Endodermal cell (in vitro differentiated cells): ENCODE results near the gene KBTBD13. TPM values are rescaled to one million over a fixed set of nuclear protein-coding genes. Genes with fewer than 3 reads are reported as not detected.

Experiments
- DNase-seq: peaks from one replicate; pipeline ENCODE4 v3.0.0-alpha.2; 2017
- H3K27ac ChIP-seq: 2 replicates; pipeline ENCODE4 v1.5.1; 2013; ENCODE audit warnings: mild to moderate bottlenecking, low read depth, low read length, moderate library complexity
- H3K27me3 ChIP-seq: 2 replicates; pipeline ENCODE4 v1.6.1; 2013; ENCODE audit warnings: mild to moderate bottlenecking, low read length, moderate library complexity; ENCODE audit not compliant: insufficient read depth, control insufficient read depth, poor library complexity, severe bottlenecking
- H3K36me3 ChIP-seq: 2 replicates; pipeline ENCODE4 v1.7.0; 2013; ENCODE audit warnings: mild to moderate bottlenecking, low read length, moderate library complexity; ENCODE audit not compliant: control insufficient read depth, insufficient read depth
- H3K4me1 ChIP-seq: one replicate; pipeline ENCODE4 v1.7.0; 2013; ENCODE audit warnings: low read length; ENCODE audit not compliant: control insufficient read depth, insufficient read depth
- H3K4me3 ChIP-seq: 2 replicates; pipeline ENCODE4 v1.5.1; 2013; ENCODE audit warnings: mild to moderate bottlenecking, low read length, moderate library complexity
- H3K9ac ChIP-seq: 2 replicates; pipeline ENCODE4 v1.6.1; 2013; ENCODE audit warnings: mild to moderate bottlenecking, low read length, moderate library complexity; ENCODE audit not compliant: poor library complexity, severe bottlenecking; ENCODE audit errors: extremely low read depth
- H3K9me3 ChIP-seq: 2 replicates; pipeline ENCODE4 v1.6.1; 2013; ENCODE audit warnings: mild to moderate bottlenecking, low read length, moderate library complexity; ENCODE audit not compliant: control insufficient read depth
- H3K27ac Mint-ChIP-seq: 2 replicates; pipeline ENCODE4 v1.8.0; 2020; ENCODE audit warnings: mixed read lengths
- H3K27me3 Mint-ChIP-seq: 2 replicates; pipeline ENCODE4 v1.8.0; 2021; ENCODE audit warnings: mild to moderate bottlenecking, mixed read lengths; ENCODE audit not compliant: insufficient read depth
- H3K36me3 Mint-ChIP-seq: 2 replicates; pipeline ENCODE4 v1.8.0; 2020; ENCODE audit warnings: low read depth, mixed read lengths
- H3K4me1 Mint-ChIP-seq: 2 replicates; pipeline ENCODE4 v1.8.0; 2020; ENCODE audit warnings: mixed read lengths
- H3K4me3 Mint-ChIP-seq: 2 replicates; pipeline ENCODE4 v1.8.0; 2020; ENCODE audit warnings: mild to moderate bottlenecking, moderate library complexity, mixed read lengths
- H3K9me3 Mint-ChIP-seq: 2 replicates; pipeline ENCODE4 v1.8.0; 2020; ENCODE audit warnings: mild to moderate bottlenecking, mixed read lengths
- whole genome bisulfite sequencing, 2 experiments: methylation state at CpG; one replicate each; pipeline versions ENCODE4 v1.1.5 to v1.1.7; 2013; ENCODE audit warnings: missing lambda C conversion rate in 2 of 2, mixed read lengths in 1 of 2; ENCODE audit not compliant: insufficient coverage in 1 of 2, insufficient read length in 1 of 2; 5-methylcytosine and 5-hydroxymethylcytosine counted together
- total RNA-seq, 2 donors: library from RNA; stranded (reverse); fragmentation: NEBNext Ultra II Directional in 1 of 2; extraction: Animal tissue kit (Norgen Biotek cat#: 25700) in 1 of 2; gene quantifications; 2 replicates in 1 of 2; 3 replicates in 1 of 2; pipeline ENCODE4 v1.2.1, GENCODE V29; 2021
- TF ChIP-seq, protein P1 (sequence below): fragments of 200-600 bp; sonication (generic); conservative IDR thresholded peaks from 2 replicates; pipeline ENCODE4 v1.5.0; 2021; ENCODE audit warnings: antibody characterized with exemption, mild to moderate bottlenecking

Gene KBTBD13
- total RNA-seq, 2 donors from 2014 or later: not detected

DNA sequence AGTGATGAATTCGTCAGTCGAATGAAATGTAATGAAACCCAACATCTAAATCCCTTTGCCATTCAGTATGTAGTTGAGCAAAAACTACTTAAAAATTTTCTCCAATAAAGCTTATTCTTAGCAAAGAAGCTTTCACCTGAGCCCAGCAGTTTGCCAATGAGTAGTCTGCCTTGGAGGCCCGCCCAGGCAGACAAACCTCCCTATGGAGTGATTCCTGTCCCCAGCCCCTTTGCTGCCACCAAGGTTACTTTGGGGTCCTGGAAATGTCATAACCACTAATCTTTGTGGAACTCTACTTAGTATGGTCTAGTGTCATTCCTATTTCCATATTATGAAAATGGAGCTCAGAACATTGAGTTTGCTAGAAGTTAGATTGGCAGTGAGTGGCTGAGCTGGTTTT, 26.4 kb downstream of the KBTBD13 start:
- Histone ChIP-seq H3K36me3 (peaks cover 40% of the 10 kb centered on the region), H3K9me3 (no peaks in the 10 kb centered on the region), H3K4me1 (no peaks in the 10 kb centered on the region), H3K4me3 (no peak overlapping the region), H3K27ac (no peak overlapping the region), H3K9ac (no peak overlapping the region), H3K27me3 (no peaks in the 10 kb centered on the region)
- TF ChIP-seq, protein P1, sequence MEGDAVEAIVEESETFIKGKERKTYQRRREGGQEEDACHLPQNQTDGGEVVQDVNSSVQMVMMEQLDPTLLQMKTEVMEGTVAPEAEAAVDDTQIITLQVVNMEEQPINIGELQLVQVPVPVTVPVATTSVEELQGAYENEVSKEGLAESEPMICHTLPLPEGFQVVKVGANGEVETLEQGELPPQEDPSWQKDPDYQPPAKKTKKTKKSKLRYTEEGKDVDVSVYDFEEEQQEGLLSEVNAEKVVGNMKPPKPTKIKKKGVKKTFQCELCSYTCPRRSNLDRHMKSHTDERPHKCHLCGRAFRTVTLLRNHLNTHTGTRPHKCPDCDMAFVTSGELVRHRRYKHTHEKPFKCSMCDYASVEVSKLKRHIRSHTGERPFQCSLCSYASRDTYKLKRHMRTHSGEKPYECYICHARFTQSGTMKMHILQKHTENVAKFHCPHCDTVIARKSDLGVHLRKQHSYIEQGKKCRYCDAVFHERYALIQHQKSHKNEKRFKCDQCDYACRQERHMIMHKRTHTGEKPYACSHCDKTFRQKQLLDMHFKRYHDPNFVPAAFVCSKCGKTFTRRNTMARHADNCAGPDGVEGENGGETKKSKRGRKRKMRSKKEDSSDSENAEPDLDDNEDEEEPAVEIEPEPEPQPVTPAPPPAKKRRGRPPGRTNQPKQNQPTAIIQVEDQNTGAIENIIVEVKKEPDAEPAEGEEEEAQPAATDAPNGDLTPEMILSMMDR: no peak
- no peaks in the 10 kb centered on the region for H3K9me3 Mint-ChIP-seq
- 92 to 100% methylated on average over 3 of the region's 3 CpGs for WGBS, 2 experiments
- H3K4me3 Mint-ChIP-seq: peak overlapping the region; percentile 50
- peaks cover 4% of the 10 kb centered on the region for H3K4me1 Mint-ChIP-seq
- no peak overlapping the region for H3K27ac Mint-ChIP-seq
- peaks cover 3% of the 10 kb centered on the region for H3K27me3 Mint-ChIP-seq
- H3K36me3 Mint-ChIP-seq: peaks cover 28% of the 10 kb centered on the region
- peak; percentile 36 for DNase-seq

DNA sequence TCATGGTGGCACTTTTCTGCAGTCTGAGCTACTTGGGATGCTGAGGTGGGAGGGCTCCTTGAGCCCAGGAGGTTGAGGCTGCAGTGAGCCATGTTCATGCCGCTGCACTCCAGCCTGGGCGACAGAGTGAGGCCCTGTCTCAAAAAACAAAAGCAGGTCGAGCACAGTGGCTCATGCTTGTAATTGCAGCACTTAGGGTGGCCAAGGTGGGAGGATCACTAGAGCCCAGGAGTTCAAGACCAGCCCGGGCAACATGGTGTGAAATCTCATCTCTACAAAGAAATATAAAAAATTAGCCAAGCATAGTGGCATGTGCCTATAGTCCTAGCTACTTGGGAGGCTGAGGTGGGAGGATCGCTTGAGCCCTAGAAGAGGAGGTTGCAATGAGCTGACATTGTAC, 28.5 kb downstream of the KBTBD13 start:
- H3K4me1 Mint-ChIP-seq: peaks cover 4% of the 10 kb centered on the region
- whole genome bisulfite sequencing, 2 experiments: 88 to 96% methylated on average over 5 of the region's 5 CpGs
- H3K4me3 ChIP-seq: no peak overlapping the region
- TF ChIP-seq, protein P1: no peak
- H3K36me3 Mint-ChIP-seq: peaks cover 18% of the 10 kb centered on the region
- H3K27ac ChIP-seq: no peak overlapping the region
- peaks cover 22% of the 10 kb centered on the region for H3K36me3 ChIP-seq
- H3K27me3 ChIP-seq: no peaks in the 10 kb centered on the region
- H3K9ac ChIP-seq: no peak overlapping the region
- no peaks in the 10 kb centered on the region for H3K9me3 ChIP-seq
- peak; percentile 36 for DNase-seq
- no peaks in the 10 kb centered on the region for H3K9me3 Mint-ChIP-seq
- no peak overlapping the region for H3K27ac Mint-ChIP-seq
- H3K4me3 Mint-ChIP-seq: no peak overlapping the region
- H3K4me1 ChIP-seq: no peaks in the 10 kb centered on the region
- H3K27me3 Mint-ChIP-seq: peaks cover 3% of the 10 kb centered on the region

DNA sequence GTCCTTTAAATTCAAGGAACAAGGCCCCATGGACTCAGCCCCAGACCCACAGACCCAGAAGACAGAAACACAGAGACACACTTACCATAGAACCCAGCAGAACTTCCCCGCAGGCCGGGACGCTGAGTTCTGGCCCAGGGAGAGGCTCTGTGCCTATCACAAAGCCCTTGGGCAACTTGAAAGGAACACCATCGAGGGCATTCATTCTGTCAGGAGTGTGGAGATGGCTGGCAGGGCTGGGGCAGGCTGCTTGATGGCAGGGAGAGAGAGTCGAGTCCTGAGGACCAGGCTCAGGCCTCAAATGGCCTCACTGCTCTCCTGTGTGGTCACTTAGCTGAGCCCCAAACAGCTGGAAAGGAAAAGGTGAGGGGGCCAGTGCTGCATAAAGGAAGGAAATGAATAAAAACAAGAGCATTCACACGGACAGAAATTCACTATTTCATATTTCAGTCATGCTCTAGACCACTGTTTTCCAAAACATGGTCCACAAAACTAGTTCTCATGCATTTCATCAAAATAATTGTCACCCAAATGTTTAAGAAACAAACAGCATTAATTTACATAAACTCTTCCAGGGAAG, 29.6 kb downstream of the KBTBD13 start:
- H3K9me3 ChIP-seq: no peaks in the 10 kb centered on the region
- H3K36me3 ChIP-seq: peaks cover 16% of the 10 kb centered on the region
- no peak overlapping the region for H3K9ac ChIP-seq
- TF ChIP-seq, protein P1: no peak
- H3K27me3 ChIP-seq: no peaks in the 10 kb centered on the region
- no peak overlapping the region for H3K27ac ChIP-seq
- no peak overlapping the region for H3K27ac Mint-ChIP-seq
- no peak overlapping the region for H3K4me3 ChIP-seq
- no peak overlapping the region for H3K4me3 Mint-ChIP-seq
- H3K36me3 Mint-ChIP-seq: peaks cover 20% of the 10 kb centered on the region
- H3K4me1 Mint-ChIP-seq: peaks cover 9% of the 10 kb centered on the region
- DNase-seq: no peak
- H3K27me3 Mint-ChIP-seq: peaks cover 3% of the 10 kb centered on the region
- H3K4me1 ChIP-seq: no peaks in the 10 kb centered on the region
- H3K9me3 Mint-ChIP-seq: no peaks in the 10 kb centered on the region
- WGBS, 2 experiments: 92 to 100% methylated on average over 2 to 6 of the region's 6 CpGs
